HUES48 (cell line): Measurements from ENCODE around the gene PCGF3.

Source experiments
- H3K27ac ChIP-seq: one replicate; pipeline ENCODE4 v1.7.0; 2013; ENCODE audit warnings: low read depth, low read length, inconsistent platforms
- H3K27me3 ChIP-seq: 2 replicates; pipeline ENCODE4 v1.6.1; 2013; ENCODE audit warnings: mild to moderate bottlenecking, low read length; ENCODE audit not compliant: control insufficient read depth, insufficient read depth
- H3K36me3 ChIP-seq: 2 replicates; pipeline ENCODE4 v1.6.1; 2013; ENCODE audit warnings: low read length; ENCODE audit not compliant: control insufficient read depth, insufficient read depth
- H3K4me1 ChIP-seq: 2 replicates; pipeline ENCODE4 v1.6.1; 2013; ENCODE audit warnings: mild to moderate bottlenecking, low read length; ENCODE audit not compliant: control insufficient read depth, insufficient read depth
- H3K4me3 ChIP-seq: 2 replicates; pipeline ENCODE4 v1.5.1; 2013; ENCODE audit warnings: mild to moderate bottlenecking, low read depth, low read length
- H3K9ac ChIP-seq: 2 replicates; pipeline ENCODE4 v1.6.1; 2013; ENCODE audit warnings: mild to moderate bottlenecking, low read depth, low read length, moderate library complexity
- H3K9me3 ChIP-seq: 2 replicates; pipeline ENCODE4 v1.6.1; 2013; ENCODE audit warnings: low read length; ENCODE audit not compliant: control insufficient read depth, insufficient read depth

The PCGF3 gene

GRCh38 chr4:763191-763810 lies 57.7 kb downstream of the PCGF3 start:
- Histone ChIP-seq H3K36me3 (peaks cover 70% of the 10 kb centered on the region), H3K27ac (no peak overlapping the region)

DNA sequence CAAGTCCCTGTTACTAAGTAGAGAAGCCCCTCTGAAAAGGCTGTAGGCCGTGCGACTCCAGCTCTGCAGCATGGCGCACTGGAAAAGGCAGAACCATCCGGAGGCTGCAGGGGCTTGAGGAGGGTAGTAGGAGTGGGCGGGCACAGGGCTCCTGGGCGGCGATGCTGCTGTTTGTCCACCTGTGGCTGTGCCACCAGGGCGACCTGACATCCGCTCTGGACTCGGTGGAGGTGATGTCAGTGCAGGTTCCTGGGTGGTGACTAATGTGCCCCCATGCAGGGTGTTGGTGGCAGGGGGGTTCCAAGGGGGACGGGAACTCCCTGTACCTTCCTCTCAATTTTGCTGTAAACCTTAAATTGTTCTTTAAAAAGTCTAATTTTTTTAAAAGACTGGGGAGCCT lies 58.3 kb downstream of the PCGF3 start:
- Histone ChIP-seq H3K9ac (no peak overlapping the region), H3K9me3 (no peaks in the 10 kb centered on the region), H3K27me3 (no peaks in the 10 kb centered on the region), H3K27ac (no peak overlapping the region), H3K4me3 (no peak overlapping the region), H3K36me3 (peaks cover 77% of the 10 kb centered on the region), H3K4me1 (no peaks in the 10 kb centered on the region)

More at GRCh38 chr4:763191-763810, 57.7 kb downstream of the PCGF3 start:
- Histone ChIP-seq H3K9me3 (no peaks in the 10 kb centered on the region), H3K9ac (no peak overlapping the region), H3K4me3 (no peak overlapping the region), H3K27me3 (no peaks in the 10 kb centered on the region), H3K4me1 (no peaks in the 10 kb centered on the region)

- peaks cover 83% of the 10 kb centered on the region for H3K36me3 ChIP-seq
- H3K4me3 ChIP-seq: no peak overlapping the region
- no peak overlapping the region for H3K9ac ChIP-seq
- H3K27me3 ChIP-seq: no peaks in the 10 kb centered on the region
- H3K9me3 ChIP-seq: no peaks in the 10 kb centered on the region
- H3K4me1 ChIP-seq: no peaks in the 10 kb centered on the region
- no peak overlapping the region for H3K27ac ChIP-seq
These were observed 59.0 kb downstream of the PCGF3 start for GRCh38 chr4:764405-765169.

- Histone ChIP-seq H3K36me3 (peaks cover 85% of the 10 kb centered on the region), H3K9me3 (no peaks in the 10 kb centered on the region), H3K4me3 (no peak overlapping the region), H3K27me3 (no peaks in the 10 kb centered on the region), H3K27ac (no peak overlapping the region), H3K9ac (no peak overlapping the region), H3K4me1 (no peaks in the 10 kb centered on the region)
These were observed 60.5 kb downstream of the PCGF3 start for GRCh38 chr4:766152-766515.

- Histone ChIP-seq H3K27ac (no peak overlapping the region), H3K4me3 (no peak overlapping the region), H3K36me3 (peaks cover 85% of the 10 kb centered on the region), H3K4me1 (no peaks in the 10 kb centered on the region), H3K27me3 (no peaks in the 10 kb centered on the region), H3K9me3 (no peaks in the 10 kb centered on the region), H3K9ac (no peak overlapping the region)
These were observed 61.1 kb downstream of the PCGF3 start for GRCh38 chr4:766559-767283.

DNA sequence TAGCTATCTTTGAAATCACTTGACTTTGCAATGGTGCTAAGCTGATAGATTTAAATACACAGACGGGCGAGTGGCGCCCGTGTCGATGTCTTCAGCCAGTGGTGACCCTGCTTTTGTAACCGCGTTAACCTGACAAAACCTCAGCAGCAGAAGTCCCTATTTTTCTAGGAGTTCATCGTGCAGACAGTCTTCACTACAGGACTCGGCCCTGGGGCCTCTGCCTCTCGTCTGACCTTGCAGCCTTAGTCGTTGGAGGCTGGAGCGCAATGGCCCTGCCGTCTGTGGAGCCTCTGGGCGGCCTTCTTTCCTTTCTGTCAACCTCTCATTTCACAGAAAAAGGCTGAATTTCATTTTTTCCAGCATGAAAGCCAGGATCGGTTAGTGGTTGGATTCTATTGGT lies 62.4 kb downstream of the PCGF3 start:
- Histone ChIP-seq H3K27me3 (no peaks in the 10 kb centered on the region), H3K27ac (no peak overlapping the region), H3K9ac (no peak overlapping the region), H3K4me1 (no peaks in the 10 kb centered on the region), H3K4me3 (no peak overlapping the region), H3K9me3 (no peaks in the 10 kb centered on the region), H3K36me3 (peaks cover 82% of the 10 kb centered on the region)

DNA sequence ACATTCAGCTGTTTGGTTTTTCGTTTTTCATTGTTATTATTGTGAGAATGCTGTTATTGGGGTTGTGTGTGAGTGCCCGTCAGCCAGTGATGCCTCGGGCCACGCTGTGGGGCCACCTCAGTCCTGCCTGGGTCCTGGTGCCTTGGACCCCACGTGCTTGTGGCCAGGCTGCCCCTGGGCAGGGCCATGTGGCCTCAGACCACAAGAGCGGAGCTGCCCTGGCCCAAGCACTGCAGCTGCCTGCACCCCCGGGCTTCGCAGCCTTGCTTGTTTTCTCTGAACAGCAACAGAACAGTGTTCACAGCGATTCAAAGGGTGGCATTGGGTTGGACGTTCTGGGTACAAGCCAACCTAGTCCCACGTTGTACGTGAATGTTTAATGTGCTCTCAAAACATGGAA lies 63.4 kb downstream of the PCGF3 start:
- no peak overlapping the region for H3K9ac ChIP-seq
- no peak overlapping the region for H3K4me3 ChIP-seq
- H3K36me3 ChIP-seq: peaks cover 80% of the 10 kb centered on the region
- no peaks in the 10 kb centered on the region for H3K27me3 ChIP-seq
- no peaks in the 10 kb centered on the region for H3K4me1 ChIP-seq
- H3K9me3 ChIP-seq: no peaks in the 10 kb centered on the region
- H3K27ac ChIP-seq: no peak overlapping the region

- Histone ChIP-seq H3K4me1 (no peaks in the 10 kb centered on the region), H3K36me3 (peaks cover 79% of the 10 kb centered on the region), H3K9ac (no peak overlapping the region), H3K4me3 (no peak overlapping the region), H3K27ac (no peak overlapping the region), H3K9me3 (no peaks in the 10 kb centered on the region), H3K27me3 (no peaks in the 10 kb centered on the region)
These were observed 63.9 kb downstream of the PCGF3 start for GRCh38 chr4:769511-769910.

DNA sequence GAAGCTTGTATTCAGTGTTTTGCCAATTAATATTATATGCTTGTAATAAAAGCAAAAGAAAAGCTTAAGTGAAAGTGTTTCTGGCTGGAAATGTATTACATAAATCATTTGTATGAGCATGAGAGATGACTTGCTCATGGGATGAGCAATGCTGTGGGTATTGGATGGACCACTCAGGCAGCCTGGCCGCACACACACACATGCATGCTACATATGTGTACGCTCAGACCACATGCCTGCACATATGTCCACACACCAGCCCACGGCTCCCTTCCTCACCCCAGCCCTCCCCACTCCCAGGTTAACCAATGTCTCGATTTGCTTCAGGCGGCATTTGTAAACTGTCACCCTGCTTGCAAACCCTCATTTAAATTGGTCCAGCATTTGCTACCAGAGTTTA lies 64.4 kb downstream of the PCGF3 start:
- H3K4me3 ChIP-seq: no peak overlapping the region
- H3K27me3 ChIP-seq: no peaks in the 10 kb centered on the region
- H3K9me3 ChIP-seq: no peaks in the 10 kb centered on the region
- peaks cover 79% of the 10 kb centered on the region for H3K36me3 ChIP-seq
- no peak overlapping the region for H3K27ac ChIP-seq
- H3K4me1 ChIP-seq: no peaks in the 10 kb centered on the region
- no peak overlapping the region for H3K9ac ChIP-seq

DNA sequence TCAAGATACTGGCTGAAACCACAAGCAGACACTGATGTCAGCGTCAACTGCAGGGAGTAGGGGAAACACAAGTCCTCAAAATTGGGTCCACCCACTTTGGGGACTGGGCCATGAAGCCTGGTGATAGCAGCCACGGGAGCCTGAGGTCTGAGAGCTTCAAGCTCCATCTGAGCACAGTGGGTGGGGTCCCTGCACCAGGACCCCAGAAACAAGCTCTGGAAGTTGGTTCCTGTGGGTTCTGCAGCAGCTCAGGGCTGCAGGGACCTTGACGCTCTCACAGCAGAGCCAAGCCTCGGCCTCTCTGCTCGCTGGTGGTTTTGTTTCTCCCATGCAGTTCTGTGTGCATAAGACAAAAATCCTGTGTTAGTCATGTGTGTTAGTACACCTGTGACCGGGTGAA lies 65.8 kb downstream of the PCGF3 start:
- Histone ChIP-seq H3K36me3 (peaks cover 83% of the 10 kb centered on the region), H3K4me1 (no peaks in the 10 kb centered on the region), H3K9me3 (no peaks in the 10 kb centered on the region), H3K4me3 (no peak overlapping the region), H3K9ac (no peak overlapping the region), H3K27me3 (no peaks in the 10 kb centered on the region), H3K27ac (no peak overlapping the region)

GRCh38 chr4:772118-772517 lies 66.5 kb downstream of the PCGF3 start:
- H3K9me3 ChIP-seq: no peaks in the 10 kb centered on the region
- H3K9ac ChIP-seq: no peak overlapping the region
- no peak overlapping the region for H3K4me3 ChIP-seq
- H3K27me3 ChIP-seq: no peaks in the 10 kb centered on the region
- H3K4me1 ChIP-seq: no peaks in the 10 kb centered on the region
- H3K27ac ChIP-seq: no peak overlapping the region
- H3K36me3 ChIP-seq: peaks cover 82% of the 10 kb centered on the region
